Liver (tissue), 9 donors: ENCODE measurements around the gene ASB7. TPM values are rescaled to one million over a fixed set of nuclear protein-coding genes. Genes with fewer than 3 reads are reported as not detected.

Experiments used
- DNase-seq: peaks from one replicate; pipeline ENCODE4 v3.0.0-alpha.2; 2017; ENCODE audit warnings: low spot score
- H3K27ac ChIP-seq, 2 donors: one replicate each; pipeline ENCODE4 v1.7.0; 2013; ENCODE audit warnings: inconsistent platforms in 2 of 2, low read length in 2 of 2, control low read depth in 1 of 2, low read depth in 1 of 2, mild to moderate bottlenecking in 1 of 2
- H3K27me3 ChIP-seq, 4 donors: one replicate each; pipeline versions ENCODE4 v1.6.1 to v1.7.0; 2013; ENCODE audit warnings: low read length in 3 of 4, inconsistent platforms in 1 of 4, mild to moderate bottlenecking in 1 of 4, moderate library complexity in 1 of 4; ENCODE audit not compliant: control insufficient read depth in 4 of 4, insufficient read depth in 4 of 4
- H3K36me3 ChIP-seq, 4 donors: one replicate each; pipeline versions ENCODE4 v1.6.1 to v1.7.0; 2013; ENCODE audit warnings: low read length in 3 of 4, mild to moderate bottlenecking in 3 of 4, low read depth in 1 of 4, moderate library complexity in 1 of 4; ENCODE audit not compliant: control insufficient read depth in 4 of 4, insufficient read depth in 3 of 4
- H3K4me1 ChIP-seq, 4 donors: one replicate each; pipeline versions ENCODE4 v1.6.1 to v1.7.0; 2013; ENCODE audit warnings: low read length in 3 of 4, mild to moderate bottlenecking in 3 of 4, moderate library complexity in 1 of 4; ENCODE audit not compliant: control insufficient read depth in 4 of 4, insufficient read depth in 4 of 4
- H3K4me3 ChIP-seq, 3 donors: one replicate each; pipeline versions ENCODE4 v1.6.1 to v1.7.0; 2013; ENCODE audit warnings: low read length in 3 of 3, control low read depth in 1 of 3, low read depth in 1 of 3, mild to moderate bottlenecking in 1 of 3
- H3K9ac ChIP-seq, 2 donors: one replicate each; pipeline ENCODE4 v1.7.0; 2013; ENCODE audit warnings: low read length in 2 of 2, mild to moderate bottlenecking in 2 of 2, moderate library complexity in 2 of 2, control low read depth in 1 of 2, low read depth in 1 of 2
- H3K9me3 ChIP-seq, 4 donors: one replicate each; pipeline versions ENCODE4 v1.6.1 to v1.7.0; 2013; ENCODE audit warnings: low read length in 3 of 4; ENCODE audit not compliant: control insufficient read depth in 4 of 4
- ATF3 ChIP-seq: IDR thresholded peaks from 2 replicates; pipeline ENCODE4 v1.6.1; 2016; ENCODE audit warnings: antibody characterized with exemption
- CTCF ChIP-seq: fragments of 150-350 bp; IDR thresholded peaks from 2 replicates; pipeline ENCODE4 v1.5.1; 2017; ENCODE audit warnings: improper control_type of control experiment, low read depth, low read length; ENCODE audit not compliant: missing input control
- EGR1 ChIP-seq, 2 donors: IDR thresholded peaks; 2 replicates each; pipeline ENCODE4 v1.6.1; 2016 to 2018; ENCODE audit warnings: antibody characterized with exemption in 2 of 2, low read depth in 2 of 2
- FOXA1 ChIP-seq: IDR thresholded peaks from 2 replicates; pipeline ENCODE4 v1.6.1; 2016; ENCODE audit warnings: antibody characterized with exemption
- FOXA2 ChIP-seq: IDR thresholded peaks from 2 replicates; pipeline ENCODE4 v1.6.1; 2016; ENCODE audit warnings: antibody characterized with exemption
- GABPA ChIP-seq, 2 donors: IDR thresholded peaks in 1 of 2; conservative IDR thresholded peaks in 1 of 2; 2 replicates each; pipeline ENCODE4 v1.6.1; 2016; ENCODE audit warnings: antibody characterized with exemption in 2 of 2, mild to moderate bottlenecking in 1 of 2, moderate library complexity in 1 of 2
- HNF4A ChIP-seq, 2 donors: conservative IDR thresholded peaks; 2 replicates each; pipeline ENCODE4 v1.6.1; 2016; ENCODE audit warnings: antibody characterized with exemption in 2 of 2, mild to moderate bottlenecking in 2 of 2
- HNF4G ChIP-seq: IDR thresholded peaks from 2 replicates; pipeline ENCODE4 v1.6.1; 2016; ENCODE audit warnings: antibody characterized with exemption
- JUND ChIP-seq, 2 donors: IDR thresholded peaks; 2 replicates each; pipeline ENCODE4 v1.6.1; 2016; ENCODE audit warnings: antibody characterized with exemption in 2 of 2
- MAX ChIP-seq: IDR thresholded peaks from 2 replicates; pipeline ENCODE4 v1.6.1; 2016; ENCODE audit warnings: antibody characterized with exemption
- NR2F2 ChIP-seq: IDR thresholded peaks from 2 replicates; pipeline ENCODE4 v1.6.1; 2016; ENCODE audit warnings: antibody characterized with exemption
- RAD21 ChIP-seq, 2 donors: IDR thresholded peaks; 2 replicates each; pipeline ENCODE4 v1.6.1; 2016; ENCODE audit warnings: antibody characterized with exemption in 2 of 2, mild to moderate bottlenecking in 2 of 2
- REST ChIP-seq: IDR thresholded peaks from 2 replicates; pipeline ENCODE4 v1.6.1; 2016; ENCODE audit warnings: antibody characterized with exemption, mild to moderate bottlenecking
- RXRA ChIP-seq, 2 donors: IDR thresholded peaks; 2 replicates each; pipeline ENCODE4 v1.6.1; 2017 to 2018; ENCODE audit warnings: antibody characterized with exemption in 2 of 2, mild to moderate bottlenecking in 1 of 2
- SP1 ChIP-seq: IDR thresholded peaks from 2 replicates; pipeline ENCODE4 v1.6.1; 2018; ENCODE audit warnings: antibody characterized with exemption, mild to moderate bottlenecking
- TAF1 ChIP-seq: conservative IDR thresholded peaks from 2 replicates; pipeline ENCODE4 v1.6.1; 2016; ENCODE audit warnings: antibody characterized with exemption, mild to moderate bottlenecking
- YY1 ChIP-seq: IDR thresholded peaks from 2 replicates; pipeline ENCODE4 v1.6.1; 2016; ENCODE audit warnings: antibody characterized with exemption, mild to moderate bottlenecking
- ZBTB33 ChIP-seq: IDR thresholded peaks from 2 replicates; pipeline ENCODE4 v1.6.1; 2016; ENCODE audit warnings: antibody characterized with exemption
- WGBS: extraction: QIAGEN DNeasy Blood & Tissue Kit; methylation state at CpG from one replicate; pipeline ENCODE4 v1.1.7; 2013; 5-methylcytosine and 5-hydroxymethylcytosine counted together
- polyA plus RNA-seq, 2 donors: library from polyadenylated mRNA; stranded (reverse) in 1 of 2; unstranded in 1 of 2; fragments of 200-250 nt in 1 of 2; fragments of >200 nt in 1 of 2; fragmentation: Nextera tagmentation in 1 of 2; extraction: Ambion mirVana in 1 of 2; gene quantifications; one replicate each; pipeline versions ENCODE4 v1.2.1 to v1.2.3, GENCODE V29; 2013 to 2015
- total RNA-seq, 2 donors: library from RNA; depleted of rRNA; stranded (reverse); fragments of >200 nt; gene quantifications; one replicate each; pipeline ENCODE4 v1.2.3, GENCODE V29; 2014
- donor health status: healthy.
- donor health status: healthy.
- donor health status: healthy.
- donor health status: healthy.
- donor health status: healthy.

ASB7 gene
- total and polyA plus RNA-seq, 4 donors = 3.7 to 12.6 (median 6.5) TPM

GRCh38 chr15:100558771-100559254 lies 43.6 kb upstream of the ASB7 start:
- Histone ChIP-seq H3K9me3 (no peaks in the 10 kb centered on the region), H3K27ac (no peak overlapping the region), H3K36me3 (no peaks in the 10 kb centered on the region), H3K27me3 (no peaks in the 10 kb centered on the region), H3K4me3 (no peak overlapping the region), H3K4me1 (peaks cover 0 to 9% (median 1%) of the 10 kb centered on the region in 4 donors), H3K9ac (no peak overlapping the region)
- no peak for DNase-seq
- no peak for TF ChIP-seq JUND (IDR thresholded peaks at IDR 0.05)
- TF ChIP-seq NR2F2 = no peak
- TF ChIP-seq FOXA1 = no peak
- TF ChIP-seq RAD21 (IDR thresholded peaks at IDR 0.05) = no peak
- no peak for TF ChIP-seq EGR1 (IDR thresholded peaks at IDR 0.05; ENCODE audit: low read depth in 2 of 2)
- no peak for TF ChIP-seq HNF4A (conservative IDR thresholded peaks at IDR 0.05)
- TF ChIP-seq HNF4G = no peak
- no peak for TF ChIP-seq FOXA2
- no peak for TF ChIP-seq ATF3
- TF ChIP-seq RXRA (IDR thresholded peaks at IDR 0.05) = no peak
- TF ChIP-seq REST = no peak
- no peak for TF ChIP-seq MAX
- no peak for TF ChIP-seq CTCF
- TF ChIP-seq SP1 = no peak
- TF ChIP-seq ZBTB33 = no peak
- no peak for TF ChIP-seq GABPA (IDR thresholded peaks at IDR 0.05 in 1 of 2, conservative IDR thresholded peaks at IDR 0.05 in 1 of 2)
- no peak for TF ChIP-seq TAF1
- no peak for TF ChIP-seq YY1
- 97% methylated on average over 50 of the region's 50 CpGs for WGBS
